HCT116 (cell line): ENCODE measurements around the gene PRDM2. TPM values are rescaled to one million over a fixed set of nuclear protein-coding genes. Genes with fewer than 3 reads are reported as not detected.

Source experiments
- ATAC-seq: fragments of 200-7000 bp; cut with Tn5 transposase; 2 replicates; pipeline ENCODE4 v1.9.1; 2020; ENCODE audit warnings: mild to moderate bottlenecking, moderate library complexity
- BruUV-seq: library from RNA; stranded (reverse); fragments of 400-500 nt; replicated peaks from 2 replicates; lab custom pipeline; 2021; lab: Mats Ljungman, UMichigan
- CTCF ChIA-PET: fragments of 300-600 bp; sonication (Branson Sonifier 250); formaldehyde crosslinking; loops from one replicate; lab custom pipeline; 2021; ENCODE audit warnings: antibody characterized with exemption; lab: Charles Lee
- POLR2A ChIA-PET: fragments of 300-600, 350-600 bp; sonication (Branson Sonifier 250); formaldehyde crosslinking; loops from one replicate; lab custom pipeline; 2021; ENCODE audit warnings: antibody characterized with exemption; lab: Charles Lee
- RAD21 ChIA-PET, 2 experiments: fragments of 300-600 bp; sonication (Branson Sonifier 250); formaldehyde crosslinking; loops; one replicate each; lab custom pipeline; 2023; ENCODE audit warnings: low total read pairs in 2 of 2; ENCODE audit not compliant: uncharacterized antibody in 2 of 2, unreplicated experiment in 2 of 2, low non-redundant PET in 1 of 2; lab: Charles Lee
- DNase-seq: peaks from one replicate; pipeline ENCODE4 v3.0.0-alpha.2; 2010; ENCODE audit warnings: low read depth, low spot score
- H2AFZ ChIP-seq: fragments of 200-600 bp; shearing (Covaris generic), sonication (generic); 2 replicates; pipeline ENCODE4 v1.6.1; 2017; ENCODE audit warnings: low read depth, mixed run types, mixed read lengths, antibody characterized with exemption, low read length; ENCODE audit not compliant: poor library complexity, severe bottlenecking
- H3K27ac ChIP-seq: 2 replicates; pipeline ENCODE4 v1.5.1; 2012; ENCODE audit warnings: low read depth, low read length
- H3K27me3 ChIP-seq: fragments of 200-600 bp; sonication (generic); 2 replicates; pipeline ENCODE4 v1.6.1; 2016; ENCODE audit warnings: mixed run types, low read length, mixed read lengths; ENCODE audit not compliant: insufficient read depth
- H3K36me3 ChIP-seq, 2 experiments: fragments of 200-500 bp in 1 of 2; fragments of 200-600 bp in 1 of 2; sonication (Bioruptor generic) in 1 of 2; sonication (generic) in 1 of 2; 2 replicates each; pipeline versions ENCODE4 v1.5.1 to v1.6.1; 2014 to 2016; ENCODE audit warnings: low read length in 2 of 2, inconsistent platforms in 1 of 2, mixed read lengths in 1 of 2, mixed run types in 1 of 2; ENCODE audit not compliant: insufficient read depth in 2 of 2, control insufficient read depth in 1 of 2
- H3K4me1 ChIP-seq, 2 experiments: fragments of 200-600 bp in 1 of 2; sonication (generic) in 1 of 2; 2 replicates each; pipeline versions ENCODE4 v1.5.1 to v1.6.1; 2012 to 2017; ENCODE audit warnings: low read length in 2 of 2, inconsistent platforms in 1 of 2, mild to moderate bottlenecking in 1 of 2, mixed read lengths in 1 of 2, mixed run types in 1 of 2, moderate library complexity in 1 of 2; ENCODE audit not compliant: insufficient read depth in 2 of 2, control insufficient read depth in 1 of 2
- H3K4me2 ChIP-seq: fragments of 200-600 bp; sonication (generic); 2 replicates; pipeline ENCODE4 v1.6.1; 2017; ENCODE audit warnings: mixed run types, low read length, mixed read lengths
- H3K4me3 ChIP-seq, 2 experiments: fragments of 200-600 bp in 1 of 2; sonication (generic) in 1 of 2; replicated peaks in 1 of 2; 2 replicates each; pipeline ENCODE4 v1.5.1; 2011 to 2016; ENCODE audit warnings: low read length in 2 of 2, control low read depth in 1 of 2, low read depth in 1 of 2, mild to moderate bottlenecking in 1 of 2, mixed read lengths in 1 of 2, mixed run types in 1 of 2
- H3K79me2 ChIP-seq: fragments of 200-600 bp; sonication (generic); 2 replicates; pipeline ENCODE4 v1.6.1; 2017; ENCODE audit warnings: mild to moderate bottlenecking, mixed run types, low read length, moderate library complexity, mixed read lengths; ENCODE audit not compliant: insufficient read depth
- H3K9ac ChIP-seq: fragments of 200-600 bp; sonication (generic); 2 replicates; pipeline ENCODE4 v1.6.1; 2016; ENCODE audit warnings: low read length, mixed read lengths
- H3K9me2 ChIP-seq: fragments of 200-600 bp; sonication (generic), shearing (Covaris generic); 2 replicates; pipeline ENCODE4 v1.6.1; 2017; ENCODE audit warnings: mixed run types, mild to moderate bottlenecking, moderate library complexity; ENCODE audit not compliant: insufficient read depth
- H3K9me3 ChIP-seq, 2 experiments: fragments of 200-500 bp in 1 of 2; fragments of 200-600 bp in 1 of 2; sonication (Bioruptor generic) in 1 of 2; sonication (generic) in 1 of 2; 2 replicates each; pipeline ENCODE4 v1.6.1; 2014 to 2017; ENCODE audit warnings: low read length in 2 of 2, mixed read lengths in 2 of 2, inconsistent platforms in 1 of 2, low read depth in 1 of 2, mild to moderate bottlenecking in 1 of 2, mixed run types in 1 of 2, moderate library complexity in 1 of 2; ENCODE audit not compliant: control insufficient read depth in 1 of 2, insufficient read depth in 1 of 2
- H4K20me1 ChIP-seq: fragments of 200-600 bp; sonication (generic), shearing (Covaris generic); 2 replicates; pipeline ENCODE4 v1.6.1; 2017; ENCODE audit warnings: mixed run types, mild to moderate bottlenecking, moderate library complexity; ENCODE audit not compliant: insufficient read depth
- CBX3 ChIP-seq: IDR thresholded peaks from 2 replicates; pipeline ENCODE4 v1.6.1; 2012; ENCODE audit warnings: low read depth
- EZH2 ChIP-seq: fragments of 200-600 bp; sonication (generic); IDR thresholded peaks from 2 replicates; pipeline ENCODE4 v1.6.1; 2017; ENCODE audit warnings: antibody characterized with exemption, mixed run types
- FOSL1 ChIP-seq: IDR thresholded peaks from 2 replicates; pipeline ENCODE4 v1.6.1; 2012; ENCODE audit warnings: low read depth
- JUND ChIP-seq: IDR thresholded peaks from 2 replicates; pipeline ENCODE4 v1.6.1; 2012
- MAX ChIP-seq: IDR thresholded peaks from 2 replicates; pipeline ENCODE4 v1.6.1; 2012
- POLR2AphosphoS5 ChIP-seq: IDR thresholded peaks from 2 replicates; pipeline ENCODE4 v1.6.1; 2011; ENCODE audit warnings: mild to moderate bottlenecking, low read depth, low read length, moderate library complexity
- RAD21 ChIP-seq: IDR thresholded peaks from 2 replicates; pipeline ENCODE4 v1.6.1; 2012; ENCODE audit warnings: low read depth, mild to moderate bottlenecking
- SIN3A ChIP-seq: IDR thresholded peaks from 2 replicates; pipeline ENCODE4 v1.6.1; 2012; ENCODE audit warnings: low read depth
- SP1 ChIP-seq: IDR thresholded peaks from 2 replicates; pipeline ENCODE4 v1.6.1; 2012; ENCODE audit warnings: low read depth
- SRF ChIP-seq: IDR thresholded peaks from 2 replicates; pipeline ENCODE4 v1.6.1; 2012; ENCODE audit warnings: low read depth
- TCF7L2 ChIP-seq: IDR thresholded peaks from 2 replicates; pipeline ENCODE4 v1.7.0; 2011; ENCODE audit warnings: borderline replicate concordance, inconsistent platforms; ENCODE audit not compliant: insufficient read depth, insufficient read length; ENCODE audit errors: extremely low read depth
- ZFX ChIP-seq: fragments of 450-650 bp; IDR thresholded peaks from 2 replicates; pipeline ENCODE4 v1.6.1; 2017
- ZNF274 ChIP-seq: fragments of 200-500 bp; sonication (Bioruptor generic); IDR thresholded peaks from 2 replicates; pipeline ENCODE4 v1.6.1; 2014; ENCODE audit warnings: mild to moderate bottlenecking, low read depth, low read length, inconsistent platforms
- intact Hi-C: fragments of 100-400 bp; cut with micrococcal nuclease; formaldehyde crosslinking; loops from 2 replicates; pipeline ENCODE4 v1.10.0; 2022
- total RNA-seq: library from RNA; stranded (reverse); gene quantifications from one replicate; pipeline ENCODE4 v1.2.1, GENCODE V29; 2021; ENCODE audit not compliant: unreplicated experiment
- TF ChIP-seq, protein P1 (sequence below): IDR thresholded peaks from 2 replicates; pipeline ENCODE4 v1.6.1; 2012
- TF ChIP-seq, protein P2 (sequence below), 3 experiments: fragments of 200-600 bp in 1 of 3; sonication (generic) in 1 of 3; IDR thresholded peaks in 2 of 3; conservative IDR thresholded peaks in 1 of 3; 2 replicates each; pipeline ENCODE4 v1.5.1; 2012 to 2017; ENCODE audit warnings: low read depth in 2 of 3, low read length in 2 of 3, antibody characterized with exemption in 1 of 3, borderline replicate concordance in 1 of 3, control low read depth in 1 of 3, mild to moderate bottlenecking in 1 of 3, mixed read lengths in 1 of 3, mixed run types in 1 of 3, moderate library complexity in 1 of 3; ENCODE audit not compliant: insufficient read depth in 1 of 3
- TF ChIP-seq, protein P3 (sequence below): IDR thresholded peaks from 2 replicates; pipeline ENCODE4 v1.6.1; 2011; ENCODE audit warnings: mild to moderate bottlenecking, low read length, moderate library complexity; ENCODE audit not compliant: insufficient replicate concordance; ENCODE audit errors: extremely low read depth
- TF ChIP-seq, protein P4 (sequence below): IDR thresholded peaks from 2 replicates; pipeline ENCODE4 v1.6.1; 2012; ENCODE audit warnings: low read depth

The PRDM2 gene
- total RNA-seq, 1 experiment from 2014 or later, result 17.3 TPM

DNA sequence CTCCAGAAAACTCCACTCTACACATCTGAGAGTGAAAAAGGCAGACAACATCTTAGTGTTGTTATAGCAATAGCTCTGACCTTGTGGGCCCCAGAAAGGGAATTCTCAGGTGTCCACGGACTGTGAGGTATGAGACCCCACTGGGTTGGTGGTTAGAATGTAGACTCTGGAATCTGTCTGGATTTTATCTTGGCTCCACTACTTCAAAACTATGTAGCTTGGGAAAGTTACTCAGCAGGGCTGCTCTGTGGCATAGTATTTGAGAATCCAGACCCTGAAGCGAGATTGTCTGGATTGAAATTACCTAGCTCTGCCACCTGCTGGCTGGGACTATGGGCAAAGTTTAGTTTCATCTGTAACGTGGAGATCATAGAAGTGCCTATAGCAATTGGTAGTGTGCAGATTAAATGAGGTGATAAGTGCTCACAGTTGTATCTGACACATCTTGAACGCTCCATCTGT, 25.8 kb downstream of the PRDM2 start:
- BruUV-seq, result no TSS peak
- Histone ChIP-seq H3K9ac (no peak overlapping the region), H4K20me1 (no peaks in the 10 kb centered on the region), H2AFZ (no peak overlapping the region), H3K27ac (no peak overlapping the region), H3K79me2 (no peaks in the 10 kb centered on the region), H3K4me3 (no peak overlapping the region), H3K9me3 (no peaks in the 10 kb centered on the region), H3K9me2 (no peaks in the 10 kb centered on the region), H3K4me2 (no peak overlapping the region), H3K36me3 (no peaks in the 10 kb centered on the region), H3K4me1 (no peaks in the 10 kb centered on the region), H3K27me3 (no peaks in the 10 kb centered on the region)
- ChIA-PET POLR2A (no interaction called here), RAD21 (no interaction called here), CTCF (interaction anchor here (1.0 to 2.0 kb wide), 8 partner anchors 9 to 299 kb away, joined by 3 to 6 read pairs (median 4); no protein-coding TSS in a partner anchor)
- ATAC-seq (peak; percentile 90), DNase-seq (peak; percentile 23)
- intact Hi-C loops, result loop anchor here (1.0 kb wide), 1 partner anchor 60 kb away; no protein-coding TSS in a partner anchor
- TF ChIP-seq, protein P1, sequence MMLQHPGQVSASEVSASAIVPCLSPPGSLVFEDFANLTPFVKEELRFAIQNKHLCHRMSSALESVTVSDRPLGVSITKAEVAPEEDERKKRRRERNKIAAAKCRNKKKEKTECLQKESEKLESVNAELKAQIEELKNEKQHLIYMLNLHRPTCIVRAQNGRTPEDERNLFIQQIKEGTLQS, result no peak
- peak; percentile 45 for TF ChIP-seq RAD21
- TF ChIP-seq, protein P2, sequence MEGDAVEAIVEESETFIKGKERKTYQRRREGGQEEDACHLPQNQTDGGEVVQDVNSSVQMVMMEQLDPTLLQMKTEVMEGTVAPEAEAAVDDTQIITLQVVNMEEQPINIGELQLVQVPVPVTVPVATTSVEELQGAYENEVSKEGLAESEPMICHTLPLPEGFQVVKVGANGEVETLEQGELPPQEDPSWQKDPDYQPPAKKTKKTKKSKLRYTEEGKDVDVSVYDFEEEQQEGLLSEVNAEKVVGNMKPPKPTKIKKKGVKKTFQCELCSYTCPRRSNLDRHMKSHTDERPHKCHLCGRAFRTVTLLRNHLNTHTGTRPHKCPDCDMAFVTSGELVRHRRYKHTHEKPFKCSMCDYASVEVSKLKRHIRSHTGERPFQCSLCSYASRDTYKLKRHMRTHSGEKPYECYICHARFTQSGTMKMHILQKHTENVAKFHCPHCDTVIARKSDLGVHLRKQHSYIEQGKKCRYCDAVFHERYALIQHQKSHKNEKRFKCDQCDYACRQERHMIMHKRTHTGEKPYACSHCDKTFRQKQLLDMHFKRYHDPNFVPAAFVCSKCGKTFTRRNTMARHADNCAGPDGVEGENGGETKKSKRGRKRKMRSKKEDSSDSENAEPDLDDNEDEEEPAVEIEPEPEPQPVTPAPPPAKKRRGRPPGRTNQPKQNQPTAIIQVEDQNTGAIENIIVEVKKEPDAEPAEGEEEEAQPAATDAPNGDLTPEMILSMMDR (IDR thresholded peaks at IDR 0.05 in 2 of 3, conservative IDR thresholded peaks at IDR 0.05 in 1 of 3; ENCODE audit: borderline replicate concordance in 1 of 3, insufficient read depth in 1 of 3, low read depth in 2 of 3, low read length in 2 of 3), result peak; percentile 46 to 64 (median 62); a peak in 5 of 6 replicates
- no peak for TF ChIP-seq SP1
- no peak for TF ChIP-seq POLR2AphosphoS5
- no peak for TF ChIP-seq MAX
- TF ChIP-seq EZH2, result no peak
- TF ChIP-seq, protein P3, sequence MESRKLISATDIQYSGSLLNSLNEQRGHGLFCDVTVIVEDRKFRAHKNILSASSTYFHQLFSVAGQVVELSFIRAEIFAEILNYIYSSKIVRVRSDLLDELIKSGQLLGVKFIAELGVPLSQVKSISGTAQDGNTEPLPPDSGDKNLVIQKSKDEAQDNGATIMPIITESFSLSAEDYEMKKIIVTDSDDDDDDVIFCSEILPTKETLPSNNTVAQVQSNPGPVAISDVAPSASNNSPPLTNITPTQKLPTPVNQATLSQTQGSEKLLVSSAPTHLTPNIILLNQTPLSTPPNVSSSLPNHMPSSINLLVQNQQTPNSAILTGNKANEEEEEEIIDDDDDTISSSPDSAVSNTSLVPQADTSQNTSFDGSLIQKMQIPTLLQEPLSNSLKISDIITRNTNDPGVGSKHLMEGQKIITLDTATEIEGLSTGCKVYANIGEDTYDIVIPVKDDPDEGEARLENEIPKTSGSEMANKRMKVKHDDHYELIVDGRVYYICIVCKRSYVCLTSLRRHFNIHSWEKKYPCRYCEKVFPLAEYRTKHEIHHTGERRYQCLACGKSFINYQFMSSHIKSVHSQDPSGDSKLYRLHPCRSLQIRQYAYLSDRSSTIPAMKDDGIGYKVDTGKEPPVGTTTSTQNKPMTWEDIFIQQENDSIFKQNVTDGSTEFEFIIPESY, result no peak
- no peak for TF ChIP-seq JUND
- no peak for TF ChIP-seq CBX3
- no peak for TF ChIP-seq SIN3A
- no peak for TF ChIP-seq ZNF274
- TF ChIP-seq ZFX, result no peak
- TF ChIP-seq, protein P4, sequence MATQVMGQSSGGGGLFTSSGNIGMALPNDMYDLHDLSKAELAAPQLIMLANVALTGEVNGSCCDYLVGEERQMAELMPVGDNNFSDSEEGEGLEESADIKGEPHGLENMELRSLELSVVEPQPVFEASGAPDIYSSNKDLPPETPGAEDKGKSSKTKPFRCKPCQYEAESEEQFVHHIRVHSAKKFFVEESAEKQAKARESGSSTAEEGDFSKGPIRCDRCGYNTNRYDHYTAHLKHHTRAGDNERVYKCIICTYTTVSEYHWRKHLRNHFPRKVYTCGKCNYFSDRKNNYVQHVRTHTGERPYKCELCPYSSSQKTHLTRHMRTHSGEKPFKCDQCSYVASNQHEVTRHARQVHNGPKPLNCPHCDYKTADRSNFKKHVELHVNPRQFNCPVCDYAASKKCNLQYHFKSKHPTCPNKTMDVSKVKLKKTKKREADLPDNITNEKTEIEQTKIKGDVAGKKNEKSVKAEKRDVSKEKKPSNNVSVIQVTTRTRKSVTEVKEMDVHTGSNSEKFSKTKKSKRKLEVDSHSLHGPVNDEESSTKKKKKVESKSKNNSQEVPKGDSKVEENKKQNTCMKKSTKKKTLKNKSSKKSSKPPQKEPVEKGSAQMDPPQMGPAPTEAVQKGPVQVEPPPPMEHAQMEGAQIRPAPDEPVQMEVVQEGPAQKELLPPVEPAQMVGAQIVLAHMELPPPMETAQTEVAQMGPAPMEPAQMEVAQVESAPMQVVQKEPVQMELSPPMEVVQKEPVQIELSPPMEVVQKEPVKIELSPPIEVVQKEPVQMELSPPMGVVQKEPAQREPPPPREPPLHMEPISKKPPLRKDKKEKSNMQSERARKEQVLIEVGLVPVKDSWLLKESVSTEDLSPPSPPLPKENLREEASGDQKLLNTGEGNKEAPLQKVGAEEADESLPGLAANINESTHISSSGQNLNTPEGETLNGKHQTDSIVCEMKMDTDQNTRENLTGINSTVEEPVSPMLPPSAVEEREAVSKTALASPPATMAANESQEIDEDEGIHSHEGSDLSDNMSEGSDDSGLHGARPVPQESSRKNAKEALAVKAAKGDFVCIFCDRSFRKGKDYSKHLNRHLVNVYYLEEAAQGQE, result no peak
- TF ChIP-seq TCF7L2, result no peak
- no peak for TF ChIP-seq FOSL1
- no peak for TF ChIP-seq SRF
